K562 (cell line): ENCODE measurements around the gene TOMM5. TPM values are rescaled to one million over a fixed set of nuclear protein-coding genes. Genes with fewer than 3 reads are reported as not detected.

ENCODE experiments used
- ATAC-seq: fragments of 200-7000 bp; cut with Tn5 transposase; 3 replicates; pipeline ENCODE4 v1.9.1; 2020; ENCODE audit warnings: moderate library complexity
- BruUV-seq: library from RNA; stranded (reverse); fragments of 400-500 nt; replicated peaks from 2 replicates; lab custom pipeline; 2021; lab: Mats Ljungman, UMichigan
- CTCF ChIA-PET: fragments of 300-600 bp; formaldehyde crosslinking; extraction: SDS; loops from one replicate; lab custom pipeline; 2021; ENCODE audit warnings: low intra/inter-chr PET ratio; lab: Yijun Ruan, JAX
- POLR2A ChIA-PET: fragments of 300-600, 350-650 bp; sonication (Branson Sonifier 250); formaldehyde crosslinking; extraction: SDS; loops from one replicate; lab custom pipeline; 2021; ENCODE audit warnings: antibody characterized with exemption, inconsistent platforms; lab: Yijun Ruan, JAX
- DNase-seq, 4 experiments: peaks; one replicate each; pipeline versions ENCODE4 v3.0.0 to v3.0.0-alpha.2; 2011 to 2018; ENCODE audit warnings: low spot score in 3 of 4, mixed read lengths in 3 of 4; ENCODE audit errors: extremely low read depth in 1 of 4
- FAIRE-seq: peaks from 2 replicates; lab custom pipeline; 2011; peaks lifted over from hg19 to GRCh38; lab: Jason Lieb, UNC
- H2AFZ ChIP-seq: 2 replicates; pipeline ENCODE4 v1.6.0; 2011; ENCODE audit warnings: low read depth, low read length, control low read depth, inconsistent platforms
- H3K27ac ChIP-seq: fragments of 200-600 bp; 3 replicates; pipeline ENCODE4 v1.8.0; 2011; ENCODE audit warnings: low read depth, mild to moderate bottlenecking, control low read depth, inconsistent platforms, low read length, moderate library complexity, mixed read lengths; ENCODE audit errors: extremely low read depth
- H3K27me3 ChIP-seq, 2 experiments: fragments of 300-600 bp in 1 of 2; 2 replicates in 1 of 2; 3 replicates in 1 of 2; pipeline versions ENCODE4 v1.6.0 to v1.8.0; 2011; ENCODE audit warnings: inconsistent platforms in 2 of 2, low read length in 2 of 2, mild to moderate bottlenecking in 1 of 2, mixed read lengths in 1 of 2, moderate library complexity in 1 of 2; ENCODE audit not compliant: control insufficient read depth in 2 of 2, insufficient read depth in 2 of 2
- H3K36me3 ChIP-seq: fragments of 300-600 bp; 3 replicates; pipeline ENCODE4 v1.8.0; 2011; ENCODE audit warnings: mild to moderate bottlenecking, low read length, inconsistent platforms; ENCODE audit not compliant: control insufficient read depth, insufficient read depth
- H3K4me1 ChIP-seq, 2 experiments: fragments of 200-600 bp in 1 of 2; replicated peaks in 1 of 2; 2 replicates in 1 of 2; 3 replicates in 1 of 2; pipeline versions ENCODE4 v1.5.1 to v1.8.0; 2011; ENCODE audit warnings: inconsistent platforms in 2 of 2, low read length in 2 of 2, mild to moderate bottlenecking in 1 of 2, mixed read lengths in 1 of 2, moderate library complexity in 1 of 2; ENCODE audit not compliant: control insufficient read depth in 2 of 2, insufficient read depth in 2 of 2
- H3K4me2 ChIP-seq: 2 replicates; pipeline ENCODE4 v1.6.1; 2011; ENCODE audit warnings: low read length, control low read depth, inconsistent platforms, mixed read lengths; ENCODE audit not compliant: insufficient read depth
- H3K4me3 ChIP-seq: fragments of 200-600 bp; sonication (generic), shearing (Covaris generic); 2 replicates; pipeline ENCODE4 v1.5.1; 2016; ENCODE audit warnings: control low read depth, inconsistent platforms
- H3K79me2 ChIP-seq: fragments of 200-600 bp; 3 replicates; pipeline ENCODE4 v1.8.0; 2011; ENCODE audit warnings: low read length, inconsistent platforms; ENCODE audit not compliant: control insufficient read depth, insufficient read depth
- H3K9ac ChIP-seq, 2 experiments: 2 replicates each; pipeline versions ENCODE4 v1.6.0 to v1.6.1; 2011; ENCODE audit warnings: low read depth in 2 of 2, low read length in 2 of 2, control low read depth in 1 of 2, inconsistent platforms in 1 of 2, mild to moderate bottlenecking in 1 of 2, mixed read lengths in 1 of 2; ENCODE audit not compliant: insufficient read depth in 1 of 2
- H3K9me1 ChIP-seq: one replicate; pipeline ENCODE4 v1.6.0; 2011; ENCODE audit warnings: inconsistent platforms, mild to moderate bottlenecking, low read length, moderate library complexity; ENCODE audit not compliant: control insufficient read depth, insufficient read depth
- H3K9me3 ChIP-seq: replicated peaks from 2 replicates; pipeline ENCODE4 v1.5.1; 2011; ENCODE audit warnings: low read depth, low read length, inconsistent platforms; ENCODE audit not compliant: control insufficient read depth, insufficient read depth
- H4K20me1 ChIP-seq: replicated peaks from 2 replicates; pipeline ENCODE4 v1.6.1; 2011; ENCODE audit warnings: low read length, inconsistent platforms, mixed read lengths; ENCODE audit not compliant: control insufficient read depth, insufficient read depth
- CBX1 ChIP-seq: sonication (generic); IDR thresholded peaks from 2 replicates; pipeline ENCODE4 v1.6.1; 2016; ENCODE audit warnings: antibody characterized with exemption, low read depth, mild to moderate bottlenecking
- DEAF1 ChIP-seq: fragments of 450-650 bp; formaldehyde crosslinking; IDR thresholded peaks from 2 replicates; pipeline ENCODE4 v1.4.0; 2020; ENCODE audit warnings: mild to moderate bottlenecking, moderate library complexity
- EGR1 ChIP-seq: fragments of 450-650 bp; conservative IDR thresholded peaks from 2 replicates; pipeline ENCODE4 v1.6.1; 2017; ENCODE audit warnings: mild to moderate bottlenecking
- ESRRB ChIP-seq: fragments of 250-450 bp; sonication (Bioruptor Pico); IDR thresholded peaks from 2 replicates; pipeline ENCODE4 v1.5.0; 2020; ENCODE audit warnings: mild to moderate bottlenecking, moderate library complexity, borderline replicate concordance
- FOSL1 ChIP-seq: fragments of 200-800 bp; sonication (Bioruptor generic); conservative IDR thresholded peaks from 2 replicates; pipeline ENCODE4 v1.6.1; 2016; ENCODE audit warnings: missing genetic modification characterization, missing compliant biosample characterization
- GTF2F1 ChIP-seq: IDR thresholded peaks from 2 replicates; pipeline ENCODE4 v1.6.1; 2011; ENCODE audit warnings: low read depth, low read length, improper control_type of control experiment
- HNRNPH1 ChIP-seq: fragments of 200-400 bp; formaldehyde crosslinking; optimal IDR thresholded peaks from 2 replicates; pipeline ENCODE3; 2017; ENCODE audit warnings: low read depth, mild to moderate bottlenecking, low read length, moderate library complexity
- KLF16 ChIP-seq: IDR thresholded peaks from 2 replicates; pipeline ENCODE4 v1.6.1; 2016; ENCODE audit warnings: antibody characterized with exemption
- MAX ChIP-seq: sonication (generic); formaldehyde crosslinking; IDR thresholded peaks from 2 replicates; pipeline ENCODE4 v1.9.0; 2022; ENCODE audit warnings: mild to moderate bottlenecking, missing genetic modification reagents
- SMAD3 ChIP-seq: fragments of 450-650 bp; formaldehyde crosslinking; conservative IDR thresholded peaks from 2 replicates; pipeline ENCODE4 v1.4.0; 2020; ENCODE audit warnings: mild to moderate bottlenecking
- SRSF3 ChIP-seq: fragments of 200-400 bp; formaldehyde crosslinking; IDR thresholded peaks from 2 replicates; pipeline ENCODE4 v1.6.1; 2016; ENCODE audit warnings: mild to moderate bottlenecking, low read length, moderate library complexity; ENCODE audit not compliant: insufficient read depth
- ZBTB26 ChIP-seq: fragments of 450-650 bp; formaldehyde crosslinking; IDR thresholded peaks from 2 replicates; pipeline ENCODE4 v1.4.0; 2022; ENCODE audit warnings: missing genetic modification characterization
- ZNF12 ChIP-seq: sonication (generic); formaldehyde crosslinking; IDR thresholded peaks from 2 replicates; pipeline ENCODE4 v1.4.0; 2020; ENCODE audit warnings: mild to moderate bottlenecking, missing genetic modification reagents
- ZNF184 ChIP-seq: sonication (generic); formaldehyde crosslinking; IDR thresholded peaks from 2 replicates; pipeline ENCODE4 v1.5.0; 2020; ENCODE audit warnings: missing genetic modification reagents
- ZNF57 ChIP-seq: fragments of 450-650 bp; formaldehyde crosslinking; IDR thresholded peaks from 2 replicates; pipeline ENCODE4 v1.4.0; 2020; ENCODE audit warnings: mild to moderate bottlenecking, moderate library complexity
- ZNF668 ChIP-seq: fragments of 250-450 bp; sonication (Bioruptor Pico); IDR thresholded peaks from 2 replicates; pipeline ENCODE4 v1.8.0; 2022; ENCODE audit warnings: mild to moderate bottlenecking, inconsistent platforms
- ZNF699 ChIP-seq: fragments of 250-450 bp; sonication (Bioruptor Pico); IDR thresholded peaks from 2 replicates; pipeline ENCODE4 v1.8.0; 2021; ENCODE audit warnings: mild to moderate bottlenecking, moderate library complexity; ENCODE audit not compliant: insufficient replicate concordance
- ZNF79 ChIP-seq: fragments of 250-450 bp; sonication (Bioruptor Pico); IDR thresholded peaks from 2 replicates; pipeline ENCODE4 v1.4.0; 2020; ENCODE audit warnings: low read depth, mild to moderate bottlenecking, moderate library complexity
- ZZZ3 ChIP-seq: fragments of 450-650 bp; IDR thresholded peaks from 2 replicates; pipeline ENCODE4 v1.6.1; 2016; ENCODE audit warnings: antibody characterized with exemption, mild to moderate bottlenecking, moderate library complexity
- WGBS: fragments of 100-300 bp; shearing (Covaris generic); methylation state at CpG from one replicate; pipeline ENCODE4 v1.1.6; 2016; ENCODE audit warnings: low coverage, mixed read lengths; ENCODE audit not compliant: insufficient coverage; ENCODE audit errors: missing lambda C conversion rate; 5-methylcytosine and 5-hydroxymethylcytosine counted together
- in situ Hi-C: fragments of 300-500 bp; cut with MboI; formaldehyde crosslinking; loops from 4 replicates; pipeline ENCODE4 v1.15.0; 2018; ENCODE audit warnings: inconsistent platforms, mixed read lengths
- intact Hi-C: fragments of 100-400 bp; cut with micrococcal nuclease; formaldehyde crosslinking; loops from 2 replicates; pipeline ENCODE4 v1.14.2; 2022
- polyA plus RNA-seq, 8 experiments: library from polyadenylated mRNA; depleted of rRNA in 4 of 8; stranded (reverse) in 5 of 8; unstranded in 3 of 8; fragments of >200 nt; fragmentation: Nextera tagmentation in 2 of 8; fragmentation: Illumina TruSeq in 1 of 8; extraction: Ambion mirVana in 2 of 8; extraction: Trizol in 1 of 8; gene quantifications; 2 replicates each; pipeline versions ENCODE4 v1.2.1 to v1.2.3, GENCODE V29; 2011 to 2014; ENCODE audit warnings: inconsistent platforms in 1 of 8, missing spikeins in 1 of 8
- total RNA-seq, 7 experiments: library from RNA; depleted of rRNA in 6 of 7; stranded (reverse); fragments of >200 nt in 6 of 7; fragmentation: Illumina TruSeq in 2 of 7; extraction: Trizol in 2 of 7; gene quantifications; 2 replicates each; pipeline versions ENCODE4 v1.2.1 to v1.2.3, GENCODE V29; 2011 to 2021; ENCODE audit warnings: low replicate concordance in 1 of 7

Gene TOMM5
- total and polyA plus RNA-seq, 9 of the 15 experiments (the other 6 are each of a cell fraction or from before 2014, with no cell fraction given), result 262 to 1,742 (median 496) TPM

GRCh38 chr9:37559125-37559524, 33.3 kb downstream of the TOMM5 start:
- 65% methylated on average over 1 of the region's 1 CpG for WGBS
- no peak overlapping the region for H3K4me2 ChIP-seq

More at GRCh38 chr9:37559125-37559524, 33.3 kb downstream of the TOMM5 start:
- intact Hi-C loops, result no loop called here
- Histone ChIP-seq H3K27ac (no peak overlapping the region), H2AFZ (no peak overlapping the region), H3K9me3 (no peaks in the 10 kb centered on the region; the same call in 1 of the 2 replicates)
- TF ChIP-seq SMAD3 (CRISPR knock-in tag) (no peak), ZNF79 (CRISPR knock-in tag) (no peak), ESRRB (CRISPR knock-in tag) (no peak), ZNF184 (no peak), ZBTB26 (CRISPR knock-in tag) (no peak), FOSL1 (tag) (no peak), CBX1 (no peak), EGR1 (no peak), MAX (CRISPR knock-in tag) (no peak), ZNF12 (CRISPR knock-in tag) (no peak), ZZZ3 (no peak), GTF2F1 (no peak), ZNF668 (CRISPR knock-in tag) (no peak), KLF16 (no peak), SRSF3 (no peak), HNRNPH1 (no peak), ZNF57 (no peak), DEAF1 (CRISPR knock-in tag) (no peak), ZNF699 (no peak)
- TF ChIP-seq, all 486 proteins: peak for 0
- Histone ChIP-seq H3K27me3 (no peaks in the 10 kb centered on the region), H4K20me1 (no peaks in the 10 kb centered on the region), H3K9me1 (no peaks in the 10 kb centered on the region), H3K36me3 (peaks cover 3% of the 10 kb centered on the region; the same call in 2 of the 3 replicates), H3K79me2 (no peaks in the 10 kb centered on the region), H3K9ac (no peak overlapping the region), H3K4me3 (no peak overlapping the region), H3K4me1 (peaks cover 0 to 2% of the 10 kb centered on the region in 2 experiments; a peak in 1 of 5 replicates)
- POLR2A ChIA-PET, result no interaction called here
- in situ Hi-C loops, result no loop called here
- no peak for DNase-seq
- no TSS peak for BruUV-seq
- CTCF ChIA-PET, result no interaction called here
- no peak for FAIRE-seq
- no peak for ATAC-seq
